Activated T-helper 1 cell treated with anti-CD3 and anti-CD28 coated beads, Interleukin-12 subunit alpha, Interleukin-12 subunit beta, Interleukin-2, Interleukin-4 antibody, amounts not matched to agents 30 ng/mL and 10 ng/mL and 1 ng/mL, durations not matched to agents 14 hours and 24 hours and 36 hours (primary cell): ENCODE data around the gene SYNJ2BP. TPM values are rescaled to one million over a fixed set of nuclear protein-coding genes. Genes with fewer than 3 reads are reported as not detected.

ENCODE experiments used
- total RNA-seq: library from RNA; stranded (reverse); gene quantifications from 2 replicates; pipeline ENCODE4 v1.2.3, GENCODE V29; 2022

The SYNJ2BP gene
- total RNA-seq, 1 donor from 2014 or later: 2.2 TPM

Other genes with a start within 250 kb of the SYNJ2BP start
- gene SLC8A3, start 228.1 kb downstream of the SYNJ2BP start, total RNA-seq: 0.21 and 0.24 TPM in 2 replicates
- 67.3 and 67.7 TPM in 2 replicates for gene COX16, start 57.4 kb downstream of the SYNJ2BP start, total RNA-seq
- gene ADAM21, start 35.1 kb upstream of the SYNJ2BP start, total RNA-seq: not detected in 2 replicates
- 0.47 and 0.61 TPM in 2 replicates for gene ADAM20, start 117.9 kb upstream of the SYNJ2BP start, total RNA-seq
- 59.3 and 63.7 TPM in 2 replicates for gene MED6, start 183.6 kb upstream of the SYNJ2BP start, total RNA-seq
- 6.6 and 6.7 TPM in 2 replicates for gene TTC9, start 224.8 kb upstream of the SYNJ2BP start, total RNA-seq